GM18868 (cell line): Measurements from ENCODE around the gene KCNK5.

Experiments used
- ATAC-seq: cut with Tn5 transposase; IDR thresholded peaks from one replicate; pipeline ENCODE4 v1.9.1; 2021; ENCODE audit warnings: mild to moderate bottlenecking, moderate library complexity; ENCODE audit not compliant: unreplicated experiment

Gene KCNK5

DNA sequence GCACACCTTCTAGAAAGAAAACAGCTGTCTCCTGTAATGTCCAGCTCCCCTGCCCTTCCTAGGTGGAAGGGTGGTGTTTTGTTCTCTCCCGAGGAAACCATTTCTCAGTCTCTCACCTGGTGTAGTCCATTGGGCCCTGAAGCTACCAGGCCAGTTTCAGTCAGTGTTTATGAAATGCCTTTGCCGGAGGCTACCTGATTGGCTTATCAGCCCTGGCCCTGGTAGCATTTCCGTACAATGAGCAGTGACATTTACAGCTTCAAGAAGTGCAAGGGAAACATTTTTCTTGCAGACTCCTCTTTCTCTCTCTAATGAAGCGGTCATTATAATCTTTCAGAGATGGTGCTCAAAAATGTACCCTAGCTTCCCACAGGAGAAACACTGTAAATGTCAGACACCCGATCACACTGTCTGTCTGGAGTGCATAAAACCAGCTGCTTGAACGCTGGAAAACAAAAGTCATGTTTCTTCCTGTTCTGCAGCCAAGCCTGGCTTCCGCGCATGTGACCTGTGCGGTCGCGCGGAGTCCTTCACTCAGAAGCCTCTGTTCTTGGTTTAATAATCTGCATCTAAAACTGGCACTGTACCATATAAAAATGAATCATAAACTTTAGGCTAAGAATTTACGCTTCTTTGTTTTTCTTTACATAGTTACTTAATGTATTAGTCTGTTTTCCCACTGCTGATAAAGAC lies 85.9 kb downstream of the KCNK5 start:
- no peak for ATAC-seq

DNA sequence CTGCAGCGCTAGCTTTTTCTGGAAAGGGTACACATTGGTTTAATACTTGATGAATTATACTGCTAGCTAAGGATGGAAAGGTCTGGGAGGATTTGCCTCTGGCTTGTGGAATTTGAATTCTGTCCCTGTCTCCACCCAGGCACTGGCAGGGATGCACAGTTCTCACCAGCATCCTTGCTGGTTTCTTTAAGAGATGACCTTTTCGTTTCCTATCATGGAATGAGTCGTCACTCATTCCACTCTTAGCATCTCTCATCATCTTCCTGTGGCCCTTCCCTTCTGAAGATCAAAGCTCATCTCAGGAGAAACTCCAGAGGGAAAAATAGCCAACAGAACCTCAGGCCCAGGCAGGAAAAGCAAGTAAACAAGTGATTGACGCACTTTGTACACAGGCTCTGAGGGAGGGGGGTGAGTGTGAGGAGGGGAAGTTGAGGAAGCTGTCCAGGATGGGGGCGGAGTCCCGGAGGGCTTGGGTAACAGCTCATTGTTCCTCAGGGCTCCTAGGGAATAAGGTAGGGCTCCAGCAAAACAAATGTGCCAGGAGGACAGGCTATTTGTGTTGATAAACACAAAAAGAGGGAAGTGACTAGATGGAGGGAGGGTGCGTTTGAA lies 88.6 kb downstream of the KCNK5 start:
- no peak for ATAC-seq
